ENCODE measurements around the gene XRCC6. TPM values are rescaled to one million over a fixed set of nuclear protein-coding genes. Genes with fewer than 3 reads are reported as not detected.

Gene XRCC6
- total RNA-seq, 2 experiments from 2014 or later = 162 TPM

GRCh38 chr22:41648432-41648831, 27.3 kb downstream of the XRCC6 start:
- H3K4me1 Mint-ChIP-seq (ENCODE audit: low read depth) = peaks cover 6% of the 10 kb centered on the region
- H3K36me3 Mint-ChIP-seq (ENCODE audit: low read depth) = peaks cover 82% of the 10 kb centered on the region
- DNase-seq (no peak), ATAC-seq (ENCODE audit: poor library complexity) (no peak)
- no peak overlapping the region for H3K27ac ChIP-seq (ENCODE audit: low read depth in 1 of 2, low read length in 2 of 2)
- H3K4me3 Mint-ChIP-seq = no peak overlapping the region
- ChIA-PET POLR2A (interaction anchor here (1.0 kb wide), 1 partner anchor 19 kb away, joined by 3 read pairs; no protein-coding TSS in a partner anchor), CTCF (no interaction called here)
- no peaks in the 10 kb centered on the region for H3K4me1 ChIP-seq (ENCODE audit: insufficient read depth, low read length)
- H3K9me3 Mint-ChIP-seq = no peaks in the 10 kb centered on the region
- no peak overlapping the region for H3K4me3 ChIP-seq (ENCODE audit: low read length)
- H3K27ac Mint-ChIP-seq = peak overlapping the region; percentile 20
- H3K27me3 ChIP-seq (ENCODE audit: control insufficient read depth in 1 of 2, insufficient read depth in 2 of 2, low read length in 2 of 2) = no peaks in the 10 kb centered on the region
- intact Hi-C loops (cut with DNase I, micrococcal nuclease) = no loop called here
- H3K27me3 Mint-ChIP-seq = no peaks in the 10 kb centered on the region
- H3K9me3 ChIP-seq (ENCODE audit: control insufficient read depth in 1 of 2, insufficient read depth in 1 of 2, low read length in 2 of 2) = no peaks in the 10 kb centered on the region
- H3K36me3 ChIP-seq (ENCODE audit: insufficient read depth, low read length) = peaks cover 88% of the 10 kb centered on the region
- TF ChIP-seq CTCF (IDR thresholded peaks at IDR 0.05) = no peak

DNA sequence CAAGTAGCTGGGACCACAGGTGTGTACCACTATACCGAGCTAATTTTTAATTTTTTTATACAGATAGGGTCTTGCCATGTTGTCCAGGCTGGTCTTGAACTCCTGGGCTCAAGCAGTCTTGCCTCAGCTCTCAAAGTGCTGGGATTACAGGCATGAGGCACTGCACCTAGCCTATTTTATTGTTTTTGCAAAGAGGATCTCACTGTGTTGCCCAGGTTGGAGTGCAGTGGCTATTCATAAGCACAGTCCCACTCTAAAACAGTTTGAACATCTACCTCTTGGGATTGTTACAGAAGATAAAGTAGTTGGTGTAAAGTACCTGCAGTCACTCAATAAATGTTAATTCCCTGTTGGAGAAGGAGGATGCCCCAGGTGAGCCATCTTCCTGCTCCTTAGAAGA, 29.1 kb downstream of the XRCC6 start:
- no peaks in the 10 kb centered on the region for H3K9me3 Mint-ChIP-seq
- Histone ChIP-seq H3K9me3 (ENCODE audit: control insufficient read depth in 1 of 2, insufficient read depth in 1 of 2, low read length in 2 of 2) (no peaks in the 10 kb centered on the region), H3K4me1 (ENCODE audit: insufficient read depth, low read length) (no peaks in the 10 kb centered on the region), H3K27me3 (ENCODE audit: control insufficient read depth in 1 of 2, insufficient read depth in 2 of 2, low read length in 2 of 2) (no peaks in the 10 kb centered on the region), H3K36me3 (ENCODE audit: insufficient read depth, low read length) (peaks cover 93% of the 10 kb centered on the region), H3K4me3 (ENCODE audit: low read length) (no peak overlapping the region), H3K27ac (ENCODE audit: low read depth in 1 of 2, low read length in 2 of 2) (no peak overlapping the region)
- ChIA-PET CTCF (interaction anchor here (1.2 to 1.3 kb wide), 2 partner anchors 17 kb away, joined by 3 to 4 read pairs; no protein-coding TSS in a partner anchor), POLR2A (interaction anchor here (0.9 to 1.7 kb wide), 2 partner anchors 10 to 238 kb away, joined by 3 to 4 read pairs; no protein-coding TSS in a partner anchor)
- H3K36me3 Mint-ChIP-seq (ENCODE audit: low read depth) = peaks cover 89% of the 10 kb centered on the region
- TF ChIP-seq CTCF (IDR thresholded peaks at IDR 0.05) = no peak
- intact Hi-C loops (cut with DNase I, micrococcal nuclease) = no loop called here
- peaks cover 6% of the 10 kb centered on the region for H3K4me1 Mint-ChIP-seq (ENCODE audit: low read depth)
- DNase-seq (no peak), ATAC-seq (ENCODE audit: poor library complexity) (no peak)
- no peak overlapping the region for H3K27ac Mint-ChIP-seq
- no peak overlapping the region for H3K4me3 Mint-ChIP-seq
- no peaks in the 10 kb centered on the region for H3K27me3 Mint-ChIP-seq

- POLR2A ChIA-PET = interaction anchor here (1.7 kb wide), 1 partner anchor 9 kb away, joined by 3 read pairs; no protein-coding TSS in a partner anchor
- H3K4me1 ChIP-seq (ENCODE audit: insufficient read depth, low read length) = no peaks in the 10 kb centered on the region
- Mint-ChIP-seq H3K4me1 (ENCODE audit: low read depth) (peaks cover 6% of the 10 kb centered on the region), H3K27ac (no peak overlapping the region), H3K9me3 (no peaks in the 10 kb centered on the region), H3K4me3 (no peak overlapping the region), H3K27me3 (no peaks in the 10 kb centered on the region), H3K36me3 (ENCODE audit: low read depth) (peaks cover 89% of the 10 kb centered on the region)
- H3K4me3 ChIP-seq (ENCODE audit: low read length) = no peak overlapping the region
- no peak for ATAC-seq (ENCODE audit: poor library complexity)
- CTCF ChIA-PET = interaction anchor here (1.2 kb wide), 1 partner anchor 16 kb away, joined by 3 read pairs; no protein-coding TSS in a partner anchor
- no peak overlapping the region for H3K27ac ChIP-seq (ENCODE audit: low read depth in 1 of 2, low read length in 2 of 2)
- intact Hi-C loops (cut with DNase I, micrococcal nuclease) = no loop called here
- TF ChIP-seq CTCF (IDR thresholded peaks at IDR 0.05) = no peak
- DNase-seq = no peak
- peaks cover 92% of the 10 kb centered on the region for H3K36me3 ChIP-seq (ENCODE audit: insufficient read depth, low read length)
- H3K9me3 ChIP-seq (ENCODE audit: control insufficient read depth in 1 of 2, insufficient read depth in 1 of 2, low read length in 2 of 2) = no peaks in the 10 kb centered on the region
- H3K27me3 ChIP-seq (ENCODE audit: control insufficient read depth in 1 of 2, insufficient read depth in 2 of 2, low read length in 2 of 2) = no peaks in the 10 kb centered on the region
Measured at GRCh38 chr22:41650821-41651220, 29.7 kb downstream of the XRCC6 start.

Data from CD4-positive, alpha-beta T cell (primary cell).